Neural progenitor cell (in vitro differentiated cells): ENCODE results near the gene NTM. TPM values are rescaled to one million over a fixed set of nuclear protein-coding genes. Genes with fewer than 3 reads are reported as not detected.

Experiments used
- DNase-seq: peaks from one replicate; pipeline ENCODE4 v3.0.0-alpha.2; 2016; ENCODE audit warnings: low spot score
- H2AFZ ChIP-seq: fragments of 200-600 bp; sonication (generic); replicated peaks from 2 replicates; pipeline ENCODE4 v1.6.1; 2016; ENCODE audit warnings: antibody characterized with exemption
- H3F3A ChIP-seq: fragments of 200-600 bp; sonication (generic); 2 replicates; pipeline ENCODE4 v1.6.1; 2016; ENCODE audit warnings: antibody characterized with exemption, low read depth
- H3K27ac ChIP-seq: fragments of 200-600 bp; sonication (generic); 2 replicates; pipeline ENCODE4 v1.5.1; 2016; ENCODE audit warnings: mild to moderate bottlenecking
- H3K27me3 ChIP-seq: fragments of 200-600 bp; sonication (generic); 2 replicates; pipeline ENCODE4 v1.6.1; 2016; ENCODE audit warnings: mild to moderate bottlenecking, moderate library complexity
- H3K36me3 ChIP-seq: fragments of 200-600 bp; sonication (generic); 2 replicates; pipeline ENCODE4 v1.5.1; 2016
- H3K4me1 ChIP-seq: fragments of 200-600 bp; sonication (generic); 2 replicates; pipeline ENCODE4 v1.6.1; 2016; ENCODE audit warnings: mixed run types
- H3K4me2 ChIP-seq: fragments of 200-600 bp; sonication (generic); 2 replicates; pipeline ENCODE4 v1.6.1; 2016
- H3K4me3 ChIP-seq: fragments of 200-600 bp; sonication (generic); 2 replicates; pipeline ENCODE4 v1.5.1; 2016
- H3K79me2 ChIP-seq: fragments of 200-600 bp; sonication (generic); 2 replicates; pipeline ENCODE4 v1.6.1; 2016; ENCODE audit warnings: low read depth
- H3K9ac ChIP-seq: fragments of 200-600 bp; sonication (generic); 2 replicates; pipeline ENCODE4 v1.6.1; 2016
- H3K9me3 ChIP-seq: fragments of 200-600 bp; sonication (generic); 2 replicates; pipeline ENCODE4 v1.5.1; 2016; ENCODE audit warnings: low read depth
- H4K20me1 ChIP-seq: fragments of 200-600 bp; sonication (generic); 2 replicates; pipeline ENCODE4 v1.6.1; 2016; ENCODE audit warnings: low read depth
- H3K27ac Mint-ChIP-seq: 3 replicates; pipeline ENCODE4 v1.8.0; 2021; ENCODE audit warnings: mixed read lengths
- H3K27me3 Mint-ChIP-seq: 2 replicates; pipeline ENCODE4 v1.8.0; 2022; ENCODE audit warnings: low read depth, mild to moderate bottlenecking, inconsistent platforms, moderate library complexity, mixed read lengths; ENCODE audit not compliant: insufficient read depth
- H3K36me3 Mint-ChIP-seq: 3 replicates; pipeline ENCODE4 v1.8.0; 2021; ENCODE audit warnings: mixed read lengths
- H3K4me1 Mint-ChIP-seq: 3 replicates; pipeline ENCODE4 v1.8.0; 2021; ENCODE audit warnings: mixed read lengths
- H3K4me3 Mint-ChIP-seq: 3 replicates; pipeline ENCODE4 v1.8.0; 2021; ENCODE audit warnings: mild to moderate bottlenecking, moderate library complexity, mixed read lengths
- H3K9me3 Mint-ChIP-seq: 3 replicates; pipeline ENCODE4 v1.8.0; 2020; ENCODE audit warnings: mixed read lengths
- CTCF ChIP-seq: fragments of 200-600 bp; sonication (generic); IDR thresholded peaks from 2 replicates; pipeline ENCODE4 v1.5.1; 2017; ENCODE audit warnings: antibody characterized with exemption, mild to moderate bottlenecking
- EZH2 ChIP-seq: fragments of 200-600 bp; sonication (generic); IDR thresholded peaks from 2 replicates; pipeline ENCODE4 v1.6.1; 2017; ENCODE audit warnings: antibody characterized with exemption, mild to moderate bottlenecking, moderate library complexity
- EZH2phosphoT487 ChIP-seq: fragments of 200-600 bp; sonication (generic); IDR thresholded peaks from 2 replicates; pipeline ENCODE4 v1.6.1; 2017; ENCODE audit warnings: antibody characterized with exemption
- total RNA-seq: library from RNA; depleted of rRNA; stranded (reverse); fragments of >200 nt; gene quantifications from 2 replicates; pipeline ENCODE4 v1.2.3, GENCODE V29; 2015; ENCODE audit warnings: low replicate concordance

The NTM gene
- total RNA-seq, 1 donor from 2014 or later, result 4.3 TPM

- H3K4me1 ChIP-seq, result no peaks in the 10 kb centered on the region
- Mint-ChIP-seq H3K27ac (no peak overlapping the region), H3K27me3 (peaks cover 2% of the 10 kb centered on the region), H3K9me3 (peaks cover 2% of the 10 kb centered on the region), H3K4me3 (no peak overlapping the region), H3K4me1 (no peaks in the 10 kb centered on the region), H3K36me3 (no peaks in the 10 kb centered on the region)
- H3K27ac ChIP-seq, result no peak overlapping the region
- no peak overlapping the region for H3K9ac ChIP-seq
- no peaks in the 10 kb centered on the region for H3F3A ChIP-seq
- H2AFZ ChIP-seq, result no peak overlapping the region
- no peak overlapping the region for H3K4me3 ChIP-seq
- H3K36me3 ChIP-seq, result no peaks in the 10 kb centered on the region
- no peaks in the 10 kb centered on the region for H4K20me1 ChIP-seq
- TF ChIP-seq EZH2, result no peak
- TF ChIP-seq CTCF, result no peak
- no peak for TF ChIP-seq EZH2phosphoT487
- H3K4me2 ChIP-seq, result no peak overlapping the region
- DNase-seq, result no peak
- H3K27me3 ChIP-seq, result no peaks in the 10 kb centered on the region
- H3K79me2 ChIP-seq, result no peaks in the 10 kb centered on the region
- no peaks in the 10 kb centered on the region for H3K9me3 ChIP-seq
Observed at GRCh38 chr11:131385763-131386390, 15.5 kb downstream of the NTM start.

GRCh38 chr11:131386408-131386807 is 16.0 kb downstream of the NTM start:
- Mint-ChIP-seq H3K9me3 (peaks cover 2% of the 10 kb centered on the region), H3K36me3 (no peaks in the 10 kb centered on the region), H3K27ac (no peak overlapping the region), H3K4me3 (no peak overlapping the region), H3K27me3 (peaks cover 2% of the 10 kb centered on the region), H3K4me1 (no peaks in the 10 kb centered on the region)
- H3K4me2 ChIP-seq, result no peak overlapping the region
- no peak overlapping the region for H3K27ac ChIP-seq
- H3K27me3 ChIP-seq, result no peaks in the 10 kb centered on the region
- no peak for DNase-seq
- H3K4me3 ChIP-seq, result no peak overlapping the region
- no peaks in the 10 kb centered on the region for H3F3A ChIP-seq
- H3K36me3 ChIP-seq, result no peaks in the 10 kb centered on the region
- no peaks in the 10 kb centered on the region for H3K4me1 ChIP-seq
- H3K9ac ChIP-seq, result no peak overlapping the region
- no peaks in the 10 kb centered on the region for H4K20me1 ChIP-seq
- H2AFZ ChIP-seq, result no peak overlapping the region
- TF ChIP-seq EZH2 (no peak), CTCF (no peak), EZH2phosphoT487 (no peak)
- no peaks in the 10 kb centered on the region for H3K79me2 ChIP-seq
- no peaks in the 10 kb centered on the region for H3K9me3 ChIP-seq

GRCh38 chr11:131388030-131388429 is 17.6 kb downstream of the NTM start:
- Mint-ChIP-seq H3K36me3 (no peaks in the 10 kb centered on the region), H3K4me1 (peaks cover 9% of the 10 kb centered on the region), H3K27ac (no peak overlapping the region), H3K9me3 (peaks cover 2% of the 10 kb centered on the region), H3K27me3 (peaks cover 2% of the 10 kb centered on the region), H3K4me3 (no peak overlapping the region)
- Histone ChIP-seq H3F3A (peaks cover 4% of the 10 kb centered on the region), H3K79me2 (no peaks in the 10 kb centered on the region), H2AFZ (no peak overlapping the region), H3K9ac (no peak overlapping the region), H3K36me3 (no peaks in the 10 kb centered on the region), H3K27ac (no peak overlapping the region), H3K4me1 (peaks cover 4% of the 10 kb centered on the region), H4K20me1 (no peaks in the 10 kb centered on the region), H3K9me3 (no peaks in the 10 kb centered on the region), H3K4me3 (no peak overlapping the region), H3K27me3 (no peaks in the 10 kb centered on the region), H3K4me2 (no peak overlapping the region)
- TF ChIP-seq CTCF (no peak), EZH2 (no peak), EZH2phosphoT487 (no peak)
- DNase-seq, result no peak
